HCT116 (cell line): ENCODE results near the gene GNB1L.

ENCODE experiments used
- POLR2AphosphoS5 ChIP-seq: IDR thresholded peaks from 2 replicates; pipeline ENCODE4 v1.6.1; 2011; ENCODE audit warnings: mild to moderate bottlenecking, low read depth, low read length, moderate library complexity
- ZFX ChIP-seq: fragments of 450-650 bp; IDR thresholded peaks from 2 replicates; pipeline ENCODE4 v1.6.1; 2017

DNA sequence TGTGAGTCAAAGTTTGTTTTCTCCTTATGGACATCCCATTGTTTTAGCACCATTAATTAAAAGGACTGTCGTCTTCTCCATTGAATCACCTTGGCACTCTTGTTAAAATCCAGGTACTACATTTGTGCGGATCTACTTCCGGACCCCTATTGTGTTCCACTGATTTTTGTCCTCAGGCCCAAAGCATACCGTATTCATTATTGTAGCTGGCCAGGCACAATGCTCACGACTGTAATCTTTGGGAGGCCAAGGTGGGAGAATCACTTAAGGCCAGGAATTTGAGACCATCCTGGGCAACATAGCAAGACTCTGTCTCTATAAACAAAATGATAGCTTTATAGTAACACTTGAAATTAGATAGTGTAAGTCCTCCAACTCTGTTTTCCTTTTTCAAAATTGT lies 8.9 kb upstream of the GNB1L start:
- TF ChIP-seq POLR2AphosphoS5 (no peak), ZFX (no peak)
